Measurements from ENCODE around the gene PKHD1. TPM values are rescaled to one million over a fixed set of nuclear protein-coding genes. Genes with fewer than 3 reads are reported as not detected.

Gene PKHD1
- total and polyA plus RNA-seq, 2 donors (not counting 1 experiment from before 2014, with no cell fraction given) = not detected

- Histone ChIP-seq H3K27ac (ENCODE audit: low read length in 2 of 2) (no peak overlapping the region), H3K4me3 (ENCODE audit: control extremely low read depth in 1 of 5, extremely low read depth in 1 of 5, insufficient read depth in 1 of 5, low read depth in 2 of 5, low read length in 4 of 5) (no peak overlapping the region), H4K20me1 (ENCODE audit: control insufficient read depth, insufficient read depth, low read length, poor library complexity, severe bottlenecking) (no peaks in the 10 kb centered on the region), H2AFZ (ENCODE audit: insufficient read depth, low read depth, low read length, poor library complexity, severe bottlenecking) (no peak overlapping the region), H3K36me3 (replicated peaks in 1 of 2; ENCODE audit: control extremely low read depth in 1 of 2, control insufficient read depth in 1 of 2, extremely low read depth in 1 of 2, insufficient read depth in 2 of 2, low read length in 1 of 2) (no peaks in the 10 kb centered on the region), H3K9ac (ENCODE audit: low read length) (no peak overlapping the region), H3K4me2 (replicated peaks; ENCODE audit: low read depth, low read length, poor library complexity, severe bottlenecking) (no peak overlapping the region), H3K79me2 (ENCODE audit: control insufficient read depth, insufficient read depth, low read length) (no peaks in the 10 kb centered on the region), H3K9me3 (ENCODE audit: control extremely low read depth in 1 of 3, control insufficient read depth in 2 of 3, insufficient read depth in 1 of 3, low read length in 2 of 3) (no peaks in the 10 kb centered on the region), H3K27me3 (replicated peaks in 1 of 4; ENCODE audit: control extremely low read depth in 1 of 4, control insufficient read depth in 3 of 4, insufficient read depth in 4 of 4, low read length in 3 of 4) (peaks cover 0 to 3% (median 0%) of the 10 kb centered on the region in 4 experiments), H3K4me1 (ENCODE audit: control insufficient read depth in 2 of 2, insufficient read depth in 2 of 2, low read length in 2 of 2) (no peaks in the 10 kb centered on the region)
- H3K27me3 Mint-ChIP-seq = peaks cover 23% of the 10 kb centered on the region
- intact Hi-C loops (cut with micrococcal nuclease) = no loop called here
- DNase-seq (no peak), ATAC-seq (ENCODE audit: low read depth) (no peak)
- no CpG with 5 or more reads among the region's 5 CpGs for WGBS (ENCODE audit: insufficient coverage)
- no peak overlapping the region for H3K4me3 Mint-ChIP-seq
- no peaks in the 10 kb centered on the region for H3K9me3 Mint-ChIP-seq (ENCODE audit: insufficient read depth)
- ChIA-PET CTCF (no interaction called here), POLR2A (no interaction called here)
- no peak for TF ChIP-seq CTCF (IDR thresholded peaks at IDR 0.05)
- no peak for TF ChIP-seq EZH2 (IDR thresholded peaks at IDR 0.05; ENCODE audit: borderline replicate concordance, insufficient read depth, low read depth, low read length, poor library complexity, severe bottlenecking)
- H3K4me1 Mint-ChIP-seq = no peaks in the 10 kb centered on the region
- no peak overlapping the region for H3K27ac Mint-ChIP-seq
Observed at GRCh38 chr6:52045033-52045432, 42.4 kb downstream of the PKHD1 start.

GRCh38 chr6:52042141-52042885, 45.1 kb downstream of the PKHD1 start:
- no peak for ATAC-seq (ENCODE audit: low read depth)
- intact Hi-C loops (cut with micrococcal nuclease) = no loop called here
- no peak overlapping the region for H3K4me3 Mint-ChIP-seq

More at GRCh38 chr6:52042141-52042885, 45.1 kb downstream of the PKHD1 start:
- Histone ChIP-seq H2AFZ (ENCODE audit: insufficient read depth, low read depth, low read length, poor library complexity, severe bottlenecking) (no peak overlapping the region), H4K20me1 (ENCODE audit: control insufficient read depth, insufficient read depth, low read length, poor library complexity, severe bottlenecking) (no peaks in the 10 kb centered on the region), H3K4me1 (ENCODE audit: control insufficient read depth in 2 of 2, insufficient read depth in 2 of 2, low read length in 2 of 2) (no peaks in the 10 kb centered on the region), H3K4me2 (replicated peaks; ENCODE audit: low read depth, low read length, poor library complexity, severe bottlenecking) (no peak overlapping the region), H3K79me2 (ENCODE audit: control insufficient read depth, insufficient read depth, low read length) (no peaks in the 10 kb centered on the region), H3K27ac (ENCODE audit: low read length in 2 of 2) (no peak overlapping the region), H3K36me3 (replicated peaks in 1 of 2; ENCODE audit: control extremely low read depth in 1 of 2, control insufficient read depth in 1 of 2, extremely low read depth in 1 of 2, insufficient read depth in 2 of 2, low read length in 1 of 2) (no peaks in the 10 kb centered on the region), H3K4me3 (ENCODE audit: control extremely low read depth in 1 of 5, extremely low read depth in 1 of 5, insufficient read depth in 1 of 5, low read depth in 2 of 5, low read length in 4 of 5) (no peak overlapping the region), H3K9me3 (ENCODE audit: control extremely low read depth in 1 of 3, control insufficient read depth in 2 of 3, insufficient read depth in 1 of 3, low read length in 2 of 3) (no peaks in the 10 kb centered on the region), H3K27me3 (replicated peaks in 1 of 4; ENCODE audit: control extremely low read depth in 1 of 4, control insufficient read depth in 3 of 4, insufficient read depth in 4 of 4, low read length in 3 of 4) (peaks cover 0 to 3% (median 0%) of the 10 kb centered on the region in 4 experiments), H3K9ac (ENCODE audit: low read length) (no peak overlapping the region)
- no peak for DNase-seq
- 100% methylated on average over 1 of the region's 2 CpGs for WGBS (ENCODE audit: insufficient coverage)
- ChIA-PET POLR2A (no interaction called here), CTCF (no interaction called here)
- Mint-ChIP-seq H3K9me3 (ENCODE audit: insufficient read depth) (no peaks in the 10 kb centered on the region), H3K27me3 (peaks cover 18% of the 10 kb centered on the region), H3K4me1 (no peaks in the 10 kb centered on the region), H3K27ac (no peak overlapping the region)
- no peak for TF ChIP-seq EZH2 (IDR thresholded peaks at IDR 0.05; ENCODE audit: borderline replicate concordance, insufficient read depth, low read depth, low read length, poor library complexity, severe bottlenecking)
- TF ChIP-seq CTCF (IDR thresholded peaks at IDR 0.05) = no peak

Measured in B cell (primary cell).